HG02870 (cell line): ENCODE data around the gene APBA1.

ENCODE experiments used
- ATAC-seq: cut with Tn5 transposase; IDR thresholded peaks from one replicate; pipeline ENCODE4 v1.9.1; 2021; ENCODE audit warnings: mild to moderate bottlenecking, moderate library complexity; ENCODE audit not compliant: unreplicated experiment

Gene APBA1

GRCh38 chr9:69535911-69536310 is 136.3 kb downstream of the APBA1 start:
- ATAC-seq: no peak

- ATAC-seq: no peak
Measured at GRCh38 chr9:69535286-69535832, 136.8 kb downstream of the APBA1 start.

GRCh38 chr9:69532396-69532795 is 139.8 kb downstream of the APBA1 start:
- no peak for ATAC-seq

GRCh38 chr9:69527454-69527853 is 144.7 kb downstream of the APBA1 start:
- no peak for ATAC-seq

GRCh38 chr9:69526699-69527098 is 145.5 kb downstream of the APBA1 start:
- ATAC-seq: no peak

- ATAC-seq: peak; percentile 67
Measured at GRCh38 chr9:69519470-69520240, 152.5 kb downstream of the APBA1 start.

- no peak for ATAC-seq
Measured at GRCh38 chr9:69516353-69517322, 155.5 kb downstream of the APBA1 start.

GRCh38 chr9:69515810-69516209 is 156.4 kb downstream of the APBA1 start:
- no peak for ATAC-seq

GRCh38 chr9:69513141-69513820 is 158.9 kb downstream of the APBA1 start:
- ATAC-seq: no peak

- ATAC-seq: no peak
Measured at GRCh38 chr9:69504058-69504457, 168.1 kb downstream of the APBA1 start.

GRCh38 chr9:69502671-69503301 is 169.4 kb downstream of the APBA1 start:
- ATAC-seq: no peak

GRCh38 chr9:69500896-69501295 is 171.3 kb downstream of the APBA1 start:
- ATAC-seq: no peak

- ATAC-seq: no peak
Measured at GRCh38 chr9:69499959-69500358, 172.2 kb downstream of the APBA1 start.

GRCh38 chr9:69499407-69499806 is 172.8 kb downstream of the APBA1 start:
- no peak for ATAC-seq

- no peak for ATAC-seq
Measured at GRCh38 chr9:69498470-69498869, 173.7 kb downstream of the APBA1 start.

GRCh38 chr9:69497816-69498215 is 174.4 kb downstream of the APBA1 start:
- no peak for ATAC-seq

- ATAC-seq: no peak
Measured at GRCh38 chr9:69496846-69497450, 175.2 kb downstream of the APBA1 start.

GRCh38 chr9:69495296-69495695 is 176.9 kb downstream of the APBA1 start:
- ATAC-seq: no peak

GRCh38 chr9:69494763-69495162 is 177.4 kb downstream of the APBA1 start:
- no peak for ATAC-seq

- ATAC-seq: no peak
Measured at GRCh38 chr9:69494208-69494607, 178.0 kb downstream of the APBA1 start.
